AG09319 (cell line): ENCODE results near the gene PAPSS1.

Source experiments
- DNase-seq: peaks from one replicate; pipeline ENCODE4 v3.0.0-alpha.2; 2010; ENCODE audit warnings: low read depth; ENCODE audit errors: extremely low read depth
- TF ChIP-seq, protein P1 (sequence below): IDR thresholded peaks from 2 replicates; pipeline ENCODE4 v1.5.1; 2011; ENCODE audit warnings: low read depth, mild to moderate bottlenecking, inconsistent platforms, low read length, moderate library complexity

PAPSS1 gene

DNA sequence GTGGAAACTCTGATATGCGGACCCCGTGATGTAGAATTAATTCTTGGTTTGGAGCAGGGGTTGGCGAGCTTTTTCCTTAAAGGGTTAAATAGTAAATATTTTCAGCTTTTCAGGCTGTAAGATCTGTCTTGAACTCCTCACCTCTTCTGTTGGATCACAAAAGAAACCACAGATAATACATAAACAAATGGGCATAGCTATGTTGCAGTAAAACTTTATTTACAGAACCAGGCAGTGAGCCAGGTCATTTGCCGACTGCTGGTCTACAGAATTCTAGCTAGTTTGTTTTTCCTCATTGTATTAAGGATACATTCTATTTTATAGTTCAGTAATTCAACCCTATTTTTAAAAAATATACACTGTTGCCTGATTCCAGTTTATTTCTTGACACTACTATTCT lies 116.6 kb downstream of the PAPSS1 start:
- no peak for DNase-seq
- TF ChIP-seq, protein P1, sequence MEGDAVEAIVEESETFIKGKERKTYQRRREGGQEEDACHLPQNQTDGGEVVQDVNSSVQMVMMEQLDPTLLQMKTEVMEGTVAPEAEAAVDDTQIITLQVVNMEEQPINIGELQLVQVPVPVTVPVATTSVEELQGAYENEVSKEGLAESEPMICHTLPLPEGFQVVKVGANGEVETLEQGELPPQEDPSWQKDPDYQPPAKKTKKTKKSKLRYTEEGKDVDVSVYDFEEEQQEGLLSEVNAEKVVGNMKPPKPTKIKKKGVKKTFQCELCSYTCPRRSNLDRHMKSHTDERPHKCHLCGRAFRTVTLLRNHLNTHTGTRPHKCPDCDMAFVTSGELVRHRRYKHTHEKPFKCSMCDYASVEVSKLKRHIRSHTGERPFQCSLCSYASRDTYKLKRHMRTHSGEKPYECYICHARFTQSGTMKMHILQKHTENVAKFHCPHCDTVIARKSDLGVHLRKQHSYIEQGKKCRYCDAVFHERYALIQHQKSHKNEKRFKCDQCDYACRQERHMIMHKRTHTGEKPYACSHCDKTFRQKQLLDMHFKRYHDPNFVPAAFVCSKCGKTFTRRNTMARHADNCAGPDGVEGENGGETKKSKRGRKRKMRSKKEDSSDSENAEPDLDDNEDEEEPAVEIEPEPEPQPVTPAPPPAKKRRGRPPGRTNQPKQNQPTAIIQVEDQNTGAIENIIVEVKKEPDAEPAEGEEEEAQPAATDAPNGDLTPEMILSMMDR, result no peak

- DNase-seq, result no peak
- TF ChIP-seq, protein P1, result no peak
Measured at GRCh38 chr4:107600983-107601382, 119.1 kb downstream of the PAPSS1 start.

DNA sequence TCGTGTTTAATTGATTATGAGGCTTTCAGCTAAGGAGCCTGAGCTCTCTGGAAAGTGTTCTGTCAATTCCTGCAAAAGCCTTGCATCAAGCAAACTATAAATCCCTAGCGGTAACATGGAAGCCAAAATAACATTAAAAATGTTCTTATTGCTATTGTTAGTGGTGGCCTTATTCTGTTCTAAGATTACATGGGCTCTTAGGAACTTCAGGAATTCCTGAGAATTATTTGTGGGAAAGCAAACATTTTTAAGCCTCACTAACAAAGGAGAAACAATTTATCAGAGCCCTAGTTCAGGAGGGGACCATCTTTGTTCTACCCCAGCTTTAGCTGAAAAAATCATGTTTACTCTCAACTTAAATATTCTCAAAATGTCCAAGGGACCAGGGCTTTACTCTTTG lies 119.6 kb downstream of the PAPSS1 start:
- DNase-seq, result peak; percentile 18
- TF ChIP-seq, protein P1, result no peak

DNA sequence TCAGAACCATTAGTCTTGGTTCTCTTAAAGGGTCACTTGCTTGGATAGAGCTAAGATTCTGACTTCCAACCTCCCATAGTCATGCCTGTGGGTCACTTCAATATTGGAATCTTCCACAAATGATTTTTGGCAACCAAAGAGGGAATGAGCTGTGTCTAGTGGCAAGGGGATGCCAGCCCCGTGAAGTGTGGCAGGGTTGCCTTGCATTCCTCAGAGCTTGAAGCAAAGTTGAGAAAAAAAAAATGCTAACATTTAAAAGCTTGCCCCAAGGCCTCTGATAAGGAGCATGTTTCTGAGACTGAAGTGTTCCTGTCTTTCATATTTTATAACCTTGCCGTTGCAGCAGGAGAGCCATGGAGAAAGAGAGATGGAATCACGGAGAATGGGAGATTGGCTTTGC lies 120.2 kb downstream of the PAPSS1 start:
- TF ChIP-seq, protein P1, result no peak
- DNase-seq, result no peak

GRCh38 chr4:107593230-107593629 lies 126.8 kb downstream of the PAPSS1 start:
- TF ChIP-seq, protein P1, result no peak
- no peak for DNase-seq

- DNase-seq, result no peak
- TF ChIP-seq, protein P1, result no peak
Measured at GRCh38 chr4:107592519-107592918, 127.5 kb downstream of the PAPSS1 start.

DNA sequence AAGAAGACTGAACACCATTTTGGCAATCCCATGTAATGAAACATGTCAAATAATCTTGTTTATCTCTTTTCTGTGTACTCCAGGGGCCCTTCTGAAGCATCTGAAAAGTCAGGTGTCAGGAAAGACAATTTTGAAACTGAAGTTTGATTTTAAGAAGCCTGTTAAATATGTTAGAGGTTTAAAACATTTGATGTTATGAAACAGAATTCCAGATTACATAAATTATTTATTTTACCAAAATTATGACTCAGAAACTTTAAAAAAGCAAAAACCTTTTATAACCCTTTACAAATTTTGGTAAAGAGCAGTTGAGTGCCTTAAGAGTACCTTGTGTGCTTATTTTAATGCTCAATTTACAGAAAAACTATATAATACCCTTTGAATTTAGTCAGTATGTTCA lies 130.8 kb downstream of the PAPSS1 start:
- TF ChIP-seq, protein P1, result no peak
- no peak for DNase-seq

DNA sequence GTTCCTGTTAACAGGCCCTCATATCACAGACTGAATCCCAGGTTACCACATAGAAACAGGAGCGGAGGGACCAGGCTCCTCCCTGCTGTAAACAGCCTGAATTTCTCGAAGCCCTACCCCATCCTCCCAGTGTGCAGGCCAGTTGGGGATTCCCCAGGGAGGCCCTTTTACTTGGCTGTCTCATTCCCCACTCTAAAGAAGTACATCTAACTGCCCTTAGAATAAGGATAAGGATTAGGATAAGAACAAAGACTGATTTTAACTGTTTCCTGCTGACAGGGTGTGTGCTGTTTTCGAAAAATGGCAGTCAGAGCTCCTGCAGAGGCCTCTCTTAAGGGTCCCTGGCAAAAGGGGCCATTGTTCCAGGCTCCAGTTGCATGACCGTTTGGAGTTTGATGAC lies 133.7 kb downstream of the PAPSS1 start:
- DNase-seq, result no peak
- TF ChIP-seq, protein P1, result no peak
